NCI-H345 (cell line): ENCODE measurements around the gene FAM50B.

Experiments used
- DNase-seq: peaks from one replicate; lab custom pipeline; 2025; lab: John Stamatoyannopoulos, UW

The FAM50B gene

GRCh38 chr6:3895312-3895653 lies 46.1 kb downstream of the FAM50B start:
- DNase-seq: no peak

- no peak for DNase-seq
Observed at GRCh38 chr6:3895805-3896204, 46.6 kb downstream of the FAM50B start.

GRCh38 chr6:3898265-3898994 lies 49.3 kb downstream of the FAM50B start:
- DNase-seq: no peak

- DNase-seq: no peak
Observed at GRCh38 chr6:3899061-3899460, 49.9 kb downstream of the FAM50B start.

- DNase-seq: no peak
Observed at GRCh38 chr6:3899970-3900439, 50.8 kb downstream of the FAM50B start.
